Natural killer cell treated with Interleukin-12 subunit alpha and Interleukin-12 subunit beta and Interleukin-15 and Interleukin-18, amount 100 ng/mL, for 72 hours (primary cell): ENCODE results near the gene ORMDL1. TPM values are rescaled to one million over a fixed set of nuclear protein-coding genes. Genes with fewer than 3 reads are reported as not detected.

Source experiments
- ATAC-seq, 2 donors: fragments of 150-1000 bp; cut with Tn5 transposase in 1 of 2; sonication (Bioruptor Pico), chemical (Tn5 transposase) in 1 of 2; 2 replicates each; pipeline ENCODE4 v1.10.0; 2021
- DNase-seq: peaks from one replicate; pipeline ENCODE4 v3.0.0; 2022; ENCODE audit warnings: low spot score
- H3K27ac Mint-ChIP-seq, 2 donors: 1 replicate in 1 of 2; 2 replicates in 1 of 2; pipeline ENCODE4 v1.8.0; 2022; ENCODE audit warnings: mixed read lengths in 2 of 2, mild to moderate bottlenecking in 1 of 2, moderate library complexity in 1 of 2
- H3K27me3 Mint-ChIP-seq, 2 donors: 1 replicate in 1 of 2; 2 replicates in 1 of 2; pipeline ENCODE4 v1.8.0; 2022; ENCODE audit warnings: mixed read lengths in 2 of 2
- H3K36me3 Mint-ChIP-seq: one replicate; pipeline ENCODE4 v1.8.0; 2022; ENCODE audit warnings: mixed read lengths
- H3K4me1 Mint-ChIP-seq, 2 donors: 1 replicate in 1 of 2; 2 replicates in 1 of 2; pipeline ENCODE4 v1.8.0; 2022; ENCODE audit warnings: low read depth in 2 of 2, mixed read lengths in 2 of 2, mild to moderate bottlenecking in 1 of 2
- H3K4me3 Mint-ChIP-seq: one replicate; pipeline ENCODE4 v1.8.0; 2022; ENCODE audit warnings: mixed read lengths
- H3K9me3 Mint-ChIP-seq: 2 replicates; pipeline ENCODE4 v1.8.0; 2022; ENCODE audit warnings: mixed read lengths
- total RNA-seq, 2 donors: library from RNA; stranded (reverse); gene quantifications; one replicate each; pipeline ENCODE4 v1.2.3, GENCODE V29; 2022

Gene ORMDL1
- total RNA-seq = 10 to 100 TPM; 73.1 to 94.4 TPM

GRCh38 chr2:189783927-189784867, at the start of gene ORMDL1, which contains the start of gene PMS1:
Gene ORMDL1 (minus strand): TSS chr2:189784339. CDS start chr2:189782595, 1,744 bp downstream.
Gene PMS1 (plus strand): TSS chr2:189784450. CDS start chr2:189791810, 7,360 bp downstream.
- peak; percentile 97 for ATAC-seq
- Mint-ChIP-seq H3K27ac (peak within 1 kb of the TSS; percentile 85 to 89), H3K27me3 (no peaks in the 10 kb centered on the region), H3K4me3 (peak within 1 kb of the TSS; percentile 85), H3K36me3 (peaks cover 21% of the 10 kb centered on the region), H3K9me3 (no peaks in the 10 kb centered on the region), H3K4me1 (peaks cover 40 to 46% of the 10 kb centered on the region in 2 donors)
- peak; percentile 98 for DNase-seq

GRCh38 chr2:189830510-189830909, 46.4 kb upstream of the ORMDL1 start:
- Mint-ChIP-seq H3K4me3 (no peak overlapping the region), H3K4me1 (no peaks in the 10 kb centered on the region), H3K27ac (peak overlapping the region in 1 of 2 donors; percentile 28)

GRCh38 chr2:189829102-189829833, 45.1 kb upstream of the ORMDL1 start:
- H3K4me3 Mint-ChIP-seq = no peak overlapping the region
- peaks cover 5% of the 10 kb centered on the region for H3K36me3 Mint-ChIP-seq
- no peaks in the 10 kb centered on the region for H3K4me1 Mint-ChIP-seq
- H3K27ac Mint-ChIP-seq = no peak overlapping the region
- ATAC-seq (no peak), DNase-seq (no peak)
- H3K9me3 Mint-ChIP-seq = no peaks in the 10 kb centered on the region
- H3K27me3 Mint-ChIP-seq = no peaks in the 10 kb centered on the region

More at GRCh38 chr2:189830510-189830909, 46.4 kb upstream of the ORMDL1 start:
- H3K9me3 Mint-ChIP-seq = no peaks in the 10 kb centered on the region
- H3K27me3 Mint-ChIP-seq = no peaks in the 10 kb centered on the region
- H3K36me3 Mint-ChIP-seq = peaks cover 5% of the 10 kb centered on the region
- no peak for DNase-seq
- no peak for ATAC-seq

- no peak for DNase-seq
- Mint-ChIP-seq H3K36me3 (peaks cover 5% of the 10 kb centered on the region), H3K4me3 (no peak overlapping the region)
These were observed 41.9 kb upstream of the ORMDL1 start for GRCh38 chr2:189826039-189826438.

GRCh38 chr2:189824694-189825396, 40.7 kb upstream of the ORMDL1 start:
- Mint-ChIP-seq H3K4me3 (no peak overlapping the region), H3K4me1 (no peaks in the 10 kb centered on the region), H3K27ac (no peak overlapping the region), H3K9me3 (no peaks in the 10 kb centered on the region), H3K36me3 (peaks cover 10% of the 10 kb centered on the region), H3K27me3 (no peaks in the 10 kb centered on the region)
- ATAC-seq = no peak
- no peak for DNase-seq

More at GRCh38 chr2:189826039-189826438, 41.9 kb upstream of the ORMDL1 start:
- no peak overlapping the region for H3K27ac Mint-ChIP-seq
- no peaks in the 10 kb centered on the region for H3K4me1 Mint-ChIP-seq
- no peak for ATAC-seq
- H3K27me3 Mint-ChIP-seq = no peaks in the 10 kb centered on the region
- no peaks in the 10 kb centered on the region for H3K9me3 Mint-ChIP-seq

GRCh38 chr2:189821953-189822748, 38.0 kb upstream of the ORMDL1 start:
- no peak for ATAC-seq
- H3K36me3 Mint-ChIP-seq = peaks cover 21% of the 10 kb centered on the region

GRCh38 chr2:189819297-189819704, 35.2 kb upstream of the ORMDL1 start:
- Mint-ChIP-seq H3K9me3 (no peaks in the 10 kb centered on the region), H3K27me3 (no peaks in the 10 kb centered on the region), H3K27ac (peak overlapping the region in 1 of 2 donors; percentile 22), H3K4me3 (no peak overlapping the region), H3K36me3 (peaks cover 16% of the 10 kb centered on the region), H3K4me1 (peaks cover 3 to 13% of the 10 kb centered on the region in 2 donors)
- DNase-seq (no peak), ATAC-seq (no peak)

More at GRCh38 chr2:189821953-189822748, 38.0 kb upstream of the ORMDL1 start:
- no peak overlapping the region for H3K27ac Mint-ChIP-seq
- no peaks in the 10 kb centered on the region for H3K27me3 Mint-ChIP-seq
- no peak overlapping the region for H3K4me3 Mint-ChIP-seq
- no peak for DNase-seq
- no peaks in the 10 kb centered on the region for H3K9me3 Mint-ChIP-seq
- peaks cover 3 to 13% of the 10 kb centered on the region in 2 donors for H3K4me1 Mint-ChIP-seq

GRCh38 chr2:189818249-189819038, 34.3 kb upstream of the ORMDL1 start:
- Mint-ChIP-seq H3K27me3 (no peaks in the 10 kb centered on the region), H3K4me1 (peaks cover 3 to 13% of the 10 kb centered on the region in 2 donors), H3K9me3 (no peaks in the 10 kb centered on the region), H3K36me3 (peaks cover 16% of the 10 kb centered on the region), H3K4me3 (peak overlapping the region; percentile 30), H3K27ac (peak overlapping the region in 1 of 2 donors; percentile 22)
- DNase-seq = no peak
- ATAC-seq = no peak

GRCh38 chr2:189803431-189803830, 19.3 kb upstream of the ORMDL1 start:
- Mint-ChIP-seq H3K9me3 (no peaks in the 10 kb centered on the region), H3K4me1 (peaks cover 3 to 9% of the 10 kb centered on the region in 2 donors), H3K27me3 (no peaks in the 10 kb centered on the region), H3K4me3 (no peak overlapping the region), H3K36me3 (peaks cover 9% of the 10 kb centered on the region), H3K27ac (no peak overlapping the region)
- no peak for ATAC-seq
- no peak for DNase-seq

- no peaks in the 10 kb centered on the region for H3K27me3 Mint-ChIP-seq
- ATAC-seq (no peak), DNase-seq (no peak)
- peaks cover 3 to 9% of the 10 kb centered on the region in 2 donors for H3K4me1 Mint-ChIP-seq
- H3K4me3 Mint-ChIP-seq = no peak overlapping the region
- H3K27ac Mint-ChIP-seq = peak overlapping the region in 1 of 2 donors; percentile 8
- H3K9me3 Mint-ChIP-seq = no peaks in the 10 kb centered on the region
- peaks cover 9% of the 10 kb centered on the region for H3K36me3 Mint-ChIP-seq
These were observed 18.3 kb upstream of the ORMDL1 start for GRCh38 chr2:189802396-189802912.

GRCh38 chr2:189799531-189799930, 15.4 kb upstream of the ORMDL1 start:
- no peak for DNase-seq
- ATAC-seq = peak in 1 of 2 donors; percentile 20
- Mint-ChIP-seq H3K27ac (no peak overlapping the region), H3K4me3 (no peak overlapping the region), H3K36me3 (peaks cover 16% of the 10 kb centered on the region), H3K9me3 (no peaks in the 10 kb centered on the region), H3K27me3 (no peaks in the 10 kb centered on the region), H3K4me1 (peaks cover 3 to 9% of the 10 kb centered on the region in 2 donors)

- H3K4me1 Mint-ChIP-seq = peaks cover 3 to 9% of the 10 kb centered on the region in 2 donors
- H3K9me3 Mint-ChIP-seq = no peaks in the 10 kb centered on the region
- H3K27ac Mint-ChIP-seq = no peak overlapping the region
- H3K4me3 Mint-ChIP-seq = no peak overlapping the region
- H3K27me3 Mint-ChIP-seq = no peaks in the 10 kb centered on the region
- no peak for ATAC-seq
- no peak for DNase-seq
- peaks cover 16% of the 10 kb centered on the region for H3K36me3 Mint-ChIP-seq
These were observed 14.8 kb upstream of the ORMDL1 start for GRCh38 chr2:189799030-189799331.
